Mucosa of rectum (tissue), 2 donors: ENCODE results near the gene NAALADL2.

Experiments used
- H3K27ac ChIP-seq, 2 donors: one replicate each; pipeline ENCODE4 v1.7.0; 2013; ENCODE audit warnings: inconsistent platforms in 2 of 2, low read depth in 2 of 2, low read length in 2 of 2
- H3K27me3 ChIP-seq, 2 donors: one replicate each; pipeline ENCODE4 v1.7.0; 2013; ENCODE audit warnings: low read length in 2 of 2; ENCODE audit not compliant: control insufficient read depth in 2 of 2, insufficient read depth in 2 of 2
- H3K36me3 ChIP-seq, 2 donors: one replicate each; pipeline ENCODE4 v1.7.0; 2013; ENCODE audit warnings: low read length in 2 of 2; ENCODE audit not compliant: control insufficient read depth in 2 of 2, insufficient read depth in 2 of 2
- H3K4me1 ChIP-seq, 2 donors: one replicate each; pipeline ENCODE4 v1.7.0; 2013; ENCODE audit warnings: low read length in 2 of 2, mild to moderate bottlenecking in 1 of 2; ENCODE audit not compliant: control insufficient read depth in 2 of 2, insufficient read depth in 2 of 2
- H3K4me3 ChIP-seq, 2 donors: one replicate each; pipeline ENCODE4 v1.7.0; 2013; ENCODE audit warnings: low read length in 2 of 2
- H3K9ac ChIP-seq, 2 donors: one replicate each; pipeline ENCODE4 v1.7.0; 2013; ENCODE audit warnings: low read length in 2 of 2, low read depth in 1 of 2, mild to moderate bottlenecking in 1 of 2
- H3K9me3 ChIP-seq, 2 donors: one replicate each; pipeline ENCODE4 v1.7.0; 2013; ENCODE audit warnings: low read length in 2 of 2; ENCODE audit not compliant: control insufficient read depth in 2 of 2
- donor health status: healthy.
- donor health status: Normal muscosa, but diverticular disease.

NAALADL2 gene

DNA sequence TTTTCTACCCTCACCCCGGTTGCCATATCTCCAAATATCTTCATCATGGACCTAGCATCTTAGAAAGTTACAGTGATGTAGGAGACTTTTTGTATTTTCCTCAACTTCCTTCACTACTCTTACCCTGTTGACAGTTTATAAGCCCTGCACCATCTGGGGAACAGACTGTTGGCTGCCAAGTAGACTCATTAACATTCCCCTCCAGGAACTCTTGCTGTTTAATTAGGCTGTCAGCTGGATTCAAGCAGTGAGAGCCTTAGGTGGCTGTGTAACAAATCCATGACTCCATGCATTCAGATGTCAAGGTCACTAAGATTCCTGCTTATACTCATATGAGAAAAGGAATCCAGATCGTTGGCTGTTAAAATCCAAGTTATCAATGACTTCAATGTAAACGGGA, 198.3 kb downstream of the NAALADL2 start:
- Histone ChIP-seq H3K36me3 (no peaks in the 10 kb centered on the region), H3K27me3 (no peaks in the 10 kb centered on the region), H3K9ac (no peak overlapping the region), H3K27ac (no peak overlapping the region), H3K4me1 (no peaks in the 10 kb centered on the region), H3K4me3 (no peak overlapping the region), H3K9me3 (no peaks in the 10 kb centered on the region)

DNA sequence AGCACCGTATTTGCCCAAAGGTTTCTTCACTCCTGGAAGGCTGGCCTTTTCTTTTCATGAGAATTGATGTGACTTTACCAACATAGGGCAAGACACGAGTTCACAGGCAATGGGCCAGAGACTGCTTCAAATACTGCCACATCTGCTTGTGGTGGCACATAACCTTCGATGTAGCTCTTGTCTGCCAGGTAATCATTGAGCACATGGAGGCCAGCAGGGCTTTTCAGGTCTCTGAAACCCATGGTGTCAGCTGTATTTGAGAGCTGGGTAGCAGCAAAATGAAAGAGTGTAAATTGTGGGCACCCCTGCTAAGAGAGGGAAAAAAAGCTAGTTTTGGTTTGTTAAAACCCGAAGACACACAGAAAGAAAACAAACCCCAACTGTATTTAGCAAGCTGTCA, 200.7 kb downstream of the NAALADL2 start:
- no peaks in the 10 kb centered on the region for H3K4me1 ChIP-seq
- H3K9ac ChIP-seq = no peak overlapping the region
- H3K9me3 ChIP-seq = no peaks in the 10 kb centered on the region
- no peaks in the 10 kb centered on the region for H3K36me3 ChIP-seq
- no peaks in the 10 kb centered on the region for H3K27me3 ChIP-seq
- H3K27ac ChIP-seq = no peak overlapping the region
- no peak overlapping the region for H3K4me3 ChIP-seq

DNA sequence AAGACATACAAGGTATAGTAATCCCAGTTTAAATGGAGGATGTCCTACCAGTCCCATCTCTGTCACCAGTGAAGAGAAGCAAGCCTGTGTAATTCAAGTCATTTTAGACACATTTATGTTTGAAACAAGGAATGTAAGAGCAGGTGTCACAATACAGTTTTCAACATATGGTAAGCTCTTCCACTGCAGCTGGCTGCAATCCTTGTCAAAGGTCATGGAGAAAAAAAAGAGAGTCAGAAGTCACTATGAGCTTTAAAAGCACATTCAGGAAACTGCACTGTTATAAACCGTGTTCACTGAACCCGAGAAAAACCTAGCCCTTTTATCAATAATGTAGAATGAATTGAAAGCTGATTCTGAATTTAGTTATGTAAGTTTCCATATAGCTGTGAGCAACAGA, 206.4 kb downstream of the NAALADL2 start:
- Histone ChIP-seq H3K9me3 (no peaks in the 10 kb centered on the region), H3K4me1 (no peaks in the 10 kb centered on the region), H3K27me3 (no peaks in the 10 kb centered on the region), H3K9ac (no peak overlapping the region), H3K27ac (no peak overlapping the region), H3K36me3 (no peaks in the 10 kb centered on the region), H3K4me3 (no peak overlapping the region)

DNA sequence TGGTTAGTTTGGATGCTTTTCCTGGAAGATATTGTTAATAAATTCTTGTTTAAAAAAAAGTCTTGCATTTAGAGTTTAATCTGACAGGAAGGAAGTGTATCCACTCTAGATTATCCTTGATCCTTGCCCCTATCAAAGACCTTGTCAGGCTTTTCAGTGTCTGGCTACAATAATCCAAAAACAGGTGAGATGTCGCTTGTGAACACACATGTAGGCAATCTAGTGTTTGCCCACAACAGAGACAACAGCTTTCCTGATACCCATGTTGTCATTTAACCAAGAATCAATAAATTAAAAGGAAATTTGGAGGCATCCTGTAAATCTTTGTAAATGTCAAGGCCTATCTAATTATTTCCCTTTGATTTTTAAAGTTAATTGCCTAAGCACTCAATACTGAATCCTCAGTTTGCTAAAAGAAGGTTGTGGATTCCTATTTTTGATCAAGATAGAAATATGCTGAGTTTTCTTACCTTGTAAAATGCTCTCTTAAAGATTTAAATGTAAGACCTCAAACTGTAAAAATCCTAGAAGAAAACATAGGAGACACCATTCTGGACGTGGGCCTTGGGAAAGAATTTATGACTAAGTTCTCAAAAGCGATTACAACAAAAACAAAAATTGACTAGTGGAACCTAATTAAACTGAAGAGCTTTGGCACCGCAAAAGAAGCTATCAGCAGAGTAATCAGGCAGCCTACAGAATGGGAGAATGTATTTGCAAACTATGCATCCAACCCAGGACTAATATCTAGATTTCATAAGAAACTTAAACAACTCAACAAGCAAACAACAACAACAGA, 207.7 kb downstream of the NAALADL2 start:
- Histone ChIP-seq H3K27me3 (no peaks in the 10 kb centered on the region), H3K4me1 (no peaks in the 10 kb centered on the region), H3K4me3 (no peak overlapping the region), H3K9ac (no peak overlapping the region), H3K9me3 (no peaks in the 10 kb centered on the region), H3K27ac (no peak overlapping the region), H3K36me3 (no peaks in the 10 kb centered on the region)

DNA sequence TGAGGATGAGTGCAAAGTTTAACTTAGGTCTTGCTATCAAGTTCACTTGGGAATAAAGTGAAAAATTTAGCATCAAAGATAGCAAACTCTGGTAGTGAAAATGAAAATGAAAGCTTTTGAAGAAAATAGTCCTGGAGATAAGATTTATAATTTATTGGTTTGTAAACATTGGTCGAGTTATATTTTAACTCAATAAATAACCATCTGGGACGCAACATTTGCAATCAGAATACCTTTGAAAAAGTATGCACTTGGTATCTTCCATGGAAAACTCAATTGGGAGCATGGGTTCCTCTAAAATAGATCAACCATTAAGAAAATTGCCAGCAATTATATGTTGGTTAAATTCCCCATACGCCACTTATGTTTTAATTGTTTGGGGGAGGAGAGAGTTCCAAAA, 209.5 kb downstream of the NAALADL2 start:
- no peaks in the 10 kb centered on the region for H3K27me3 ChIP-seq
- H3K4me1 ChIP-seq = no peaks in the 10 kb centered on the region
- no peak overlapping the region for H3K27ac ChIP-seq
- H3K9me3 ChIP-seq = no peaks in the 10 kb centered on the region
- H3K4me3 ChIP-seq = no peak overlapping the region
- H3K36me3 ChIP-seq = no peaks in the 10 kb centered on the region
- H3K9ac ChIP-seq = no peak overlapping the region

DNA sequence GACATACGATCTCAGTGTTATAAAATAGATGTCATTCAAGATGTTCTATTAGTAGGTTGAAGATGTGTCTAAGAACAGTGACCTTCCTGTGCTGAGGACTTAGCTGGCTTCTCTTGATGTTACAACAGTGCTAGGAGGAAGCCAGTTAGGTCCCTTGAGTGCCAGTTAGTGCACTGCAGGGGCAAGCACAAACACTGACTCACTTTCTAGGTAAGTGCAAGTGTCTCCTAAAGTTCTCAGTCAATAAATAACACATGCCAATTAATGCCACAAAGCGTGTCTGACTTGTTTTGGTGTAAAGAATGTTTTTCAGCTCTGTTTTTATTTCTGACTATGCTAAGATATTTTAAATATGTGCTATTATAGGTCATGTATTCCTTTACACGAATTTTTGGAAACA, 211.8 kb downstream of the NAALADL2 start:
- Histone ChIP-seq H3K36me3 (no peaks in the 10 kb centered on the region), H3K4me3 (no peak overlapping the region), H3K9ac (no peak overlapping the region), H3K9me3 (no peaks in the 10 kb centered on the region), H3K27ac (no peak overlapping the region), H3K27me3 (no peaks in the 10 kb centered on the region), H3K4me1 (no peaks in the 10 kb centered on the region)

DNA sequence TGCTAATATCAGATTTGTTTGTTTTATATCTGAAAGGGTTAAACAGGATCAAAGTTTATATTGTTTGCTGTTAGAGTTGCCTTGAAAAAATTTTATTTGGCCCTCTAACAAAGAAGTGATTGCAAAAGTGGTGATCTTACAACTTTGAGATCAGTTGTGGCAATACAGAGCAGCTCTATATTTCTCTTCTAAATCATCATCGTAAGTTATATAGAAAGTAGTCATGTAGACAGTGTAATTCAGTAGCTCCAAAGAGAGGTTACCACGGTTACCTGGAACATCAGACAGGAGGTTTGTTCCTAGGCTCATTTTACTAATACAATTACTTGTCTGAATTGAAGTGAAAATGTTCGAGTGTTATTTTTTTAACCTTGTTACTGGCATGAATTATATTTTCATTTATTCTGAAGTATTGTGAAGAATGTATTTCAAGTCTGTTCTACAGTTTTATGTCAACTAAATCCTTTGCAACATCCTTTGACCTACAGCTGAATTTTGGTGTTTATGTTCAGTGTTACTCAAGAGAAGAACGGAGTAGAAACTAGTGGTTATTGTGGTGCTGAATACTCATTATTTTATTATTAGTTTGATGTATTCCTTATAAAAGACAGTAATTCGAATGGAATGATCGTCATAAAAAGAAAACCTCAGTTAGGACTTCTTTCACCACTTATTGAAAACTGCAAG, 214.2 kb downstream of the NAALADL2 start:
- no peaks in the 10 kb centered on the region for H3K27me3 ChIP-seq
- no peaks in the 10 kb centered on the region for H3K9me3 ChIP-seq
- H3K4me3 ChIP-seq = no peak overlapping the region
- no peak overlapping the region for H3K9ac ChIP-seq
- no peak overlapping the region for H3K27ac ChIP-seq
- no peaks in the 10 kb centered on the region for H3K36me3 ChIP-seq
- H3K4me1 ChIP-seq = no peaks in the 10 kb centered on the region

DNA sequence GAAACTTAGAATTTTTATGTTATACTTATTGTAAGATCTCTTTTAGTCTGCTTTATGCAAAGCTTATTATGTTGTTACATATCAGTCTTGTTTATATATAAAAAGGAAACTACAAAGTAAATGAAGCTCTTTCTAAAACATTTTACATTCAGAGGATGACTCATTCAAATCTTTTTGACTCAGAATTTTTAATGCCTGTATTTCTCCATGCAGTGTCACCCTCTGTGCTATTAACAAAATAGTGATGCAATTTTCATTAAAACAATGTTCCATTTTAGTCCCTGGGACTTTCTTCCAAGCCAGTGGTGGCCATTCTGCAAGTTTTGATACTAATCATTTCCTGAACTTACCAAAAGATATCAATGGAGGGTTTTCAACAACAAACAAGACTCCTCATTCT, 216.1 kb downstream of the NAALADL2 start:
- Histone ChIP-seq H3K27ac (no peak overlapping the region), H3K4me3 (no peak overlapping the region), H3K36me3 (no peaks in the 10 kb centered on the region), H3K9ac (no peak overlapping the region), H3K4me1 (no peaks in the 10 kb centered on the region), H3K9me3 (no peaks in the 10 kb centered on the region), H3K27me3 (no peaks in the 10 kb centered on the region)

DNA sequence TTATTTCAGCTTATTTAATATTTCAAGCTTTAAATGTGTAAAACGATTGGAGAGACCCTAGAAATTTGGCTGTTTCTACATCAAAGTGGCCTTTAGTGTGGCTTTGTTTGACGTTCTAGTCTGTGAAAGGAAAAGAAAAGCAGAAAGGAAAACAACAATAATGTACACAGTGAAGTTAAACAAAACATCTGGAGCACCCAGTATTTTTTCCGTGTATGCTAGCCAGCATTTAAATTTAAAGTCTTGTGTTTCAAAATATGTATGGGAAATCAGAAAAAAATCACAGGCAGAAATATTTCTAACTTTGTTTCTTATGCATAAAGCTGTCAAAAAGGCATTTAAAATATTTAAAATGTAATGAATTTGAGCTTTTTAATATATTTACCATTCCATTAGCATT, 218.1 kb downstream of the NAALADL2 start:
- Histone ChIP-seq H3K4me1 (no peaks in the 10 kb centered on the region), H3K27ac (no peak overlapping the region)

DNA sequence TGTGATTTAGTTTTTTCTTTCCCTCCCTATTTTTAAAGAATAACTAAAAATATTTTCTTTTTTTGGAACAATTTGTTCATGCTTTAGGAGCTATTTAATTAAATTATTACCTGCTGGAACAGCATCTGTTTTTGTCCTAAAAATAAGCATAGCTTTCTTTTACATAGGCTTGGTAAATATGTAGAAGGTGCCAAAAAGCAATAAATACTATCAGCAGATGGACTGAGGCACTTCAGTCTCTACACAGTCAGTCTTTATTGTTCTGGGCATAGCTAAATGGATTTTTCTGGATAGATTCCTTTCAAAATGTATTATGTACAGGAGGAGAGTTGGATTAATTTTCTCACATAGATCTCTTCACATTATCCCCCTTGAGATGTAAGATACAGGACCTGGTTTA, 223.5 kb downstream of the NAALADL2 start:
- Histone ChIP-seq H3K36me3 (no peaks in the 10 kb centered on the region), H3K27me3 (no peaks in the 10 kb centered on the region), H3K9ac (no peak overlapping the region), H3K4me3 (no peak overlapping the region), H3K9me3 (no peaks in the 10 kb centered on the region), H3K4me1 (no peaks in the 10 kb centered on the region), H3K27ac (no peak overlapping the region)

More for the DNA sequence above, 218.1 kb downstream of the NAALADL2 start:
- no peaks in the 10 kb centered on the region for H3K36me3 ChIP-seq
- no peaks in the 10 kb centered on the region for H3K27me3 ChIP-seq
- no peaks in the 10 kb centered on the region for H3K9me3 ChIP-seq
- no peak overlapping the region for H3K4me3 ChIP-seq
- no peak overlapping the region for H3K9ac ChIP-seq
